ENCODE measurements around the gene TEC. TPM values are rescaled to one million over a fixed set of nuclear protein-coding genes. Genes with fewer than 3 reads are reported as not detected.

Gene TEC
- total RNA-seq, 2 experiments from 2014 or later = 2.1 to 11.5 TPM

DNA sequence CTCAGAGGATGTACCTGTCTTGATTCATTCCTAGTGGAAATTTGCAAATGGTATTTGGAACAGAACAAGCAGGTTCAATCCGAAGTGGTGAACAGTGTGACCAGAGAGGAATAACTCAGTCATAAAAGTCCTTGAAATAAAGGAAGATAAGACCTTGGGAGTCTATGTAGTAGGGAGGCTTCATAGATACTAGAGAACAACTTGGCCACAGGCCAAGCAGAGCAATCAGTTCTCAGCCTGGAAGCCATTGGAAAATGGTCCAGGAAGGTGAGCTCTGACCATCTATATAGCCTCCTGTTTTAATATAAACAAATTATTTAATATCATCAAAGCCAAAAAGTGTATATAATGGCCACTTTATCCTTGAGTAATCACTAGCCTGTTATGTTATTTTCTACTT is 146.9 kb downstream of the TEC start:
- no peaks in the 10 kb centered on the region for H4K20me1 ChIP-seq (ENCODE audit: insufficient read depth, low read length)
- POLR2A ChIA-PET = interaction anchor here (1.6 kb wide), 1 partner anchor 13 kb away, joined by 4 read pairs; no protein-coding TSS in a partner anchor
- H3K9me2 ChIP-seq (ENCODE audit: insufficient read depth, low read length) = no peaks in the 10 kb centered on the region
- no peaks in the 10 kb centered on the region for H3K79me2 ChIP-seq (ENCODE audit: insufficient read depth, low read depth, low read length)
- H3K4me3 ChIP-seq (ENCODE audit: low read depth, low read length, poor library complexity, severe bottlenecking) = no peak overlapping the region
- CTCF ChIA-PET (ENCODE audit: unreplicated experiment) = no interaction called here
- no peak overlapping the region for H3K4me2 ChIP-seq (ENCODE audit: low read length)
- DNase-seq (ENCODE audit: low spot score) = no peak
- no TSS peak for BruUV-seq (replicated peaks)
- intact Hi-C loops (cut with micrococcal nuclease; ENCODE audit: unreplicated experiment) = loop anchor here (10.0 kb wide), 1 partner anchor 842 kb away; no protein-coding TSS in a partner anchor
- no peaks in the 10 kb centered on the region for H3K4me1 ChIP-seq (ENCODE audit: insufficient read depth, low read length, poor library complexity, severe bottlenecking)
- no peak overlapping the region for H3K27ac ChIP-seq (ENCODE audit: low read depth, low read length, poor library complexity, severe bottlenecking)
- TF ChIP-seq EZH2phosphoT487 (IDR thresholded peaks at IDR 0.05; ENCODE audit: borderline replicate concordance, low read depth, low read length) = no peak
- TF ChIP-seq, protein P1, sequence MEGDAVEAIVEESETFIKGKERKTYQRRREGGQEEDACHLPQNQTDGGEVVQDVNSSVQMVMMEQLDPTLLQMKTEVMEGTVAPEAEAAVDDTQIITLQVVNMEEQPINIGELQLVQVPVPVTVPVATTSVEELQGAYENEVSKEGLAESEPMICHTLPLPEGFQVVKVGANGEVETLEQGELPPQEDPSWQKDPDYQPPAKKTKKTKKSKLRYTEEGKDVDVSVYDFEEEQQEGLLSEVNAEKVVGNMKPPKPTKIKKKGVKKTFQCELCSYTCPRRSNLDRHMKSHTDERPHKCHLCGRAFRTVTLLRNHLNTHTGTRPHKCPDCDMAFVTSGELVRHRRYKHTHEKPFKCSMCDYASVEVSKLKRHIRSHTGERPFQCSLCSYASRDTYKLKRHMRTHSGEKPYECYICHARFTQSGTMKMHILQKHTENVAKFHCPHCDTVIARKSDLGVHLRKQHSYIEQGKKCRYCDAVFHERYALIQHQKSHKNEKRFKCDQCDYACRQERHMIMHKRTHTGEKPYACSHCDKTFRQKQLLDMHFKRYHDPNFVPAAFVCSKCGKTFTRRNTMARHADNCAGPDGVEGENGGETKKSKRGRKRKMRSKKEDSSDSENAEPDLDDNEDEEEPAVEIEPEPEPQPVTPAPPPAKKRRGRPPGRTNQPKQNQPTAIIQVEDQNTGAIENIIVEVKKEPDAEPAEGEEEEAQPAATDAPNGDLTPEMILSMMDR (conservative IDR thresholded peaks at IDR 0.05; ENCODE audit: low read length) = no peak
- H3K9me3 ChIP-seq (ENCODE audit: low read length) = no peaks in the 10 kb centered on the region
- H2AFZ ChIP-seq (ENCODE audit: low read length) = no peak overlapping the region
- H3K36me3 ChIP-seq (ENCODE audit: insufficient read depth, low read length) = no peaks in the 10 kb centered on the region

- POLR2A ChIA-PET = no interaction called here
- H3K79me2 ChIP-seq (ENCODE audit: insufficient read depth, low read depth, low read length) = no peaks in the 10 kb centered on the region
- intact Hi-C loops (cut with micrococcal nuclease; ENCODE audit: unreplicated experiment) = loop anchor here (10.0 kb wide), 1 partner anchor 844 kb away; no protein-coding TSS in a partner anchor
- H3K9me2 ChIP-seq (ENCODE audit: insufficient read depth, low read length) = no peaks in the 10 kb centered on the region
- H3K4me3 ChIP-seq (ENCODE audit: low read depth, low read length, poor library complexity, severe bottlenecking) = no peak overlapping the region
- no peak overlapping the region for H2AFZ ChIP-seq (ENCODE audit: low read length)
- no peaks in the 10 kb centered on the region for H4K20me1 ChIP-seq (ENCODE audit: insufficient read depth, low read length)
- no peaks in the 10 kb centered on the region for H3K36me3 ChIP-seq (ENCODE audit: insufficient read depth, low read length)
- CTCF ChIA-PET (ENCODE audit: unreplicated experiment) = no interaction called here
- TF ChIP-seq, protein P1 (conservative IDR thresholded peaks at IDR 0.05; ENCODE audit: low read length) = no peak
- no peak for TF ChIP-seq EZH2phosphoT487 (IDR thresholded peaks at IDR 0.05; ENCODE audit: borderline replicate concordance, low read depth, low read length)
- H3K4me1 ChIP-seq (ENCODE audit: insufficient read depth, low read length, poor library complexity, severe bottlenecking) = no peaks in the 10 kb centered on the region
- no peak overlapping the region for H3K4me2 ChIP-seq (ENCODE audit: low read length)
- BruUV-seq (replicated peaks) = no TSS peak
- no peaks in the 10 kb centered on the region for H3K9me3 ChIP-seq (ENCODE audit: low read length)
- H3K27ac ChIP-seq (ENCODE audit: low read depth, low read length, poor library complexity, severe bottlenecking) = no peak overlapping the region
- DNase-seq (ENCODE audit: low spot score) = no peak
Observed at GRCh38 chr4:48121180-48121579, 148.5 kb downstream of the TEC start.

DNA sequence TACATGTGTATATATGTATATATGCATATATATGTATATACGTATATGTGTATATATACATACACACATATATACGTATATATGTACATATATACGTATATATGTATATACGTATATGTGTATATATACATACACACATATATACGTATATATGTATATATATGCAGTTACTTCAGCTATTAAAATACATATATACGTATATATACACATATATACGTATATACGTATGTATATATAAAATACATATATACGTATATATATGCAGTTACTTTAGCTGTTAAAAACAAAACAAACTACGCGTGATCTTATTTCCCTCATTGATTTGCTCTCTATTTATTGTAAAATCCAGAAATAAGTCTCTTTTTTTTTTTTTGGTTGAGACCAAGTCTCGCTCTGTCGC is 149.5 kb downstream of the TEC start:
- Histone ChIP-seq H3K9me2 (ENCODE audit: insufficient read depth, low read length) (no peaks in the 10 kb centered on the region), H3K79me2 (ENCODE audit: insufficient read depth, low read depth, low read length) (no peaks in the 10 kb centered on the region), H2AFZ (ENCODE audit: low read length) (no peak overlapping the region), H3K4me2 (ENCODE audit: low read length) (no peak overlapping the region), H3K36me3 (ENCODE audit: insufficient read depth, low read length) (no peaks in the 10 kb centered on the region), H3K4me3 (ENCODE audit: low read depth, low read length, poor library complexity, severe bottlenecking) (no peak overlapping the region), H3K9me3 (ENCODE audit: low read length) (no peaks in the 10 kb centered on the region), H4K20me1 (ENCODE audit: insufficient read depth, low read length) (no peaks in the 10 kb centered on the region), H3K4me1 (ENCODE audit: insufficient read depth, low read length, poor library complexity, severe bottlenecking) (no peaks in the 10 kb centered on the region), H3K27ac (ENCODE audit: low read depth, low read length, poor library complexity, severe bottlenecking) (no peak overlapping the region)
- ChIA-PET CTCF (ENCODE audit: unreplicated experiment) (no interaction called here), POLR2A (interaction anchor here (0.6 kb wide), 1 partner anchor 15 kb away, joined by 3 read pairs; no protein-coding TSS in a partner anchor)
- DNase-seq (ENCODE audit: low spot score) = no peak
- no TSS peak for BruUV-seq (replicated peaks)
- TF ChIP-seq, protein P1 (conservative IDR thresholded peaks at IDR 0.05; ENCODE audit: low read length) = no peak
- no peak for TF ChIP-seq EZH2phosphoT487 (IDR thresholded peaks at IDR 0.05; ENCODE audit: borderline replicate concordance, low read depth, low read length)
- intact Hi-C loops (cut with micrococcal nuclease; ENCODE audit: unreplicated experiment) = loop anchor here (10.0 kb wide), 1 partner anchor 845 kb away; no protein-coding TSS in a partner anchor
